Activated CD4-positive, alpha-beta memory T cell treated with anti-CD3 and anti-CD28 coated beads, Interleukin-2, amount 10 ng/mL, durations not matched to agents 7 days and 5 days (primary cell): ENCODE data around the gene LGALS1. TPM values are rescaled to one million over a fixed set of nuclear protein-coding genes. Genes with fewer than 3 reads are reported as not detected.

Source experiments
- CTCF ChIA-PET: fragments of 350-600 bp; sonication (Branson Sonifier 250); formaldehyde crosslinking; loops from one replicate; lab custom pipeline; 2021; ENCODE audit warnings: antibody characterized with exemption, inconsistent platforms; lab: Charles Lee
- POLR2A ChIA-PET: fragments of 350-600 bp; sonication (Branson Sonifier 250); formaldehyde crosslinking; loops from one replicate; lab custom pipeline; 2021; ENCODE audit warnings: antibody characterized with exemption; lab: Charles Lee
- DNase-seq: peaks from one replicate; pipeline ENCODE4 v3.0.0-alpha.2; 2020
- H3K27ac Mint-ChIP-seq: one replicate; pipeline ENCODE4 v1.8.0; 2021; ENCODE audit warnings: mild to moderate bottlenecking, mixed read lengths
- H3K27me3 Mint-ChIP-seq: one replicate; pipeline ENCODE4 v1.8.0; 2021; ENCODE audit warnings: mixed read lengths
- H3K36me3 Mint-ChIP-seq: one replicate; pipeline ENCODE4 v1.8.0; 2021; ENCODE audit warnings: low read depth, mixed read lengths
- H3K4me1 Mint-ChIP-seq: one replicate; pipeline ENCODE4 v1.8.0; 2021; ENCODE audit warnings: mixed read lengths
- H3K4me3 Mint-ChIP-seq: one replicate; pipeline ENCODE4 v1.8.0; 2021; ENCODE audit warnings: mild to moderate bottlenecking, mixed read lengths
- H3K9me3 Mint-ChIP-seq: one replicate; pipeline ENCODE4 v1.8.0; 2021; ENCODE audit warnings: mixed read lengths
- total RNA-seq, 2 experiments: library from RNA; stranded (reverse); gene quantifications; one replicate each; pipeline ENCODE4 v1.2.3, GENCODE V29; 2021

Gene LGALS1
- total RNA-seq, 2 experiments from 2014 or later, result 2,209 to 2,240 TPM

GRCh38 chr22:37665487-37665886 lies 9.9 kb upstream of the LGALS1 start:
- no peak overlapping the region for H3K4me3 Mint-ChIP-seq
- H3K4me1 Mint-ChIP-seq, result peaks cover 21% of the 10 kb centered on the region
- no peaks in the 10 kb centered on the region for H3K9me3 Mint-ChIP-seq
- peaks cover 19% of the 10 kb centered on the region for H3K36me3 Mint-ChIP-seq
- ChIA-PET POLR2A (interaction anchor here (15.9 kb wide), 1 partner anchor 10 kb away, joined by 244 read pairs; the partner anchor contains the start of gene LGALS1), CTCF (interaction anchor here (12.4 to 12.8 kb wide), 2 partner anchors 14 to 22 kb away, joined by 151 to 191 read pairs; partner anchors contain the start of gene LGALS1)
- no peaks in the 10 kb centered on the region for H3K27me3 Mint-ChIP-seq
- H3K27ac Mint-ChIP-seq, result no peak overlapping the region
- DNase-seq, result no peak

GRCh38 chr22:37669586-37669985 lies 5.8 kb upstream of the LGALS1 start:
- Mint-ChIP-seq H3K27me3 (no peaks in the 10 kb centered on the region), H3K36me3 (peaks cover 13% of the 10 kb centered on the region), H3K4me3 (no peak overlapping the region), H3K4me1 (peaks cover 33% of the 10 kb centered on the region), H3K9me3 (no peaks in the 10 kb centered on the region), H3K27ac (no peak overlapping the region)
- DNase-seq, result no peak
- ChIA-PET CTCF (interaction anchor here (0.7 to 6.0 kb wide), 4 partner anchors 12 to 62 kb away, joined by 3 to 38 read pairs (median 4); no protein-coding TSS in a partner anchor), POLR2A (interaction anchor here (1.0 to 12.9 kb wide), 2 partner anchors 9 to 44 kb away, joined by 3 to 244 read pairs; partner anchors contain the start of gene PDXP)

- Mint-ChIP-seq H3K36me3 (peaks cover 11% of the 10 kb centered on the region), H3K27ac (peak overlapping the region; percentile 26), H3K9me3 (no peaks in the 10 kb centered on the region), H3K4me3 (no peak overlapping the region), H3K27me3 (no peaks in the 10 kb centered on the region), H3K4me1 (peaks cover 40% of the 10 kb centered on the region)
- ChIA-PET POLR2A (interaction anchor here (1.2 to 12.9 kb wide), 5 partner anchors 9 to 38 kb away, joined by 3 to 244 read pairs (median 5); partner anchors contain the start of genes NOL12, PDXP and SH3BP1), CTCF (interaction anchor here (0.8 to 6.0 kb wide), 4 partner anchors 9 to 38 kb away, joined by 3 to 38 read pairs (median 14); no protein-coding TSS in a partner anchor)
- no peak for DNase-seq
Observed at GRCh38 chr22:37672206-37672919, 3.1 kb upstream of the LGALS1 start.

GRCh38 chr22:37672920-37673455 lies 2.4 kb upstream of the LGALS1 start:
- no peaks in the 10 kb centered on the region for H3K27me3 Mint-ChIP-seq
- ChIA-PET POLR2A (interaction anchor here (1.2 to 12.9 kb wide), 5 partner anchors 9 to 38 kb away, joined by 3 to 244 read pairs (median 5); partner anchors contain the start of genes NOL12, PDXP and SH3BP1), CTCF (interaction anchor here (1.4 to 12.2 kb wide), 4 partner anchors 8 to 36 kb away, joined by 3 to 191 read pairs (median 32); partner anchors contain the start of gene PDXP)
- H3K4me1 Mint-ChIP-seq, result peaks cover 45% of the 10 kb centered on the region
- H3K9me3 Mint-ChIP-seq, result no peaks in the 10 kb centered on the region
- peak overlapping the region; percentile 26 for H3K27ac Mint-ChIP-seq
- H3K4me3 Mint-ChIP-seq, result no peak overlapping the region
- DNase-seq, result no peak
- H3K36me3 Mint-ChIP-seq, result peaks cover 17% of the 10 kb centered on the region

- Mint-ChIP-seq H3K4me1 (peaks cover 49% of the 10 kb centered on the region), H3K9me3 (no peaks in the 10 kb centered on the region), H3K4me3 (peak overlapping the region; percentile 88), H3K36me3 (peaks cover 21% of the 10 kb centered on the region), H3K27ac (peak overlapping the region; percentile 99), H3K27me3 (no peaks in the 10 kb centered on the region)
- CTCF ChIA-PET, result interaction anchor here (0.5 to 13.4 kb wide), 5 partner anchors 9 to 106 kb away, joined by 3 to 301 read pairs (median 4); partner anchors contain the start of genes PDXP and SH3BP1
- POLR2A ChIA-PET, result interaction anchor here (1.2 to 12.9 kb wide), 8 partner anchors 11 to 189 kb away, joined by 3 to 244 read pairs (median 27); partner anchors contain the start of genes GGA1, NOL12, PDXP and SH3BP1
- no peak for DNase-seq
Observed at GRCh38 chr22:37674248-37674647, 1.2 kb upstream of the LGALS1 start.

- Mint-ChIP-seq H3K27me3 (no peaks in the 10 kb centered on the region), H3K4me3 (peak overlapping the region; percentile 88), H3K4me1 (peaks cover 57% of the 10 kb centered on the region), H3K9me3 (no peaks in the 10 kb centered on the region), H3K27ac (peak overlapping the region; percentile 99), H3K36me3 (peaks cover 32% of the 10 kb centered on the region)
- DNase-seq, result peak; percentile 40
- ChIA-PET POLR2A (interaction anchor here (1.0 to 12.9 kb wide), 9 partner anchors 9 to 68 kb away, joined by 3 to 244 read pairs (median 20); partner anchors contain the start of genes GGA1, NOL12, PDXP and SH3BP1), CTCF (interaction anchor here (1.1 to 13.4 kb wide), 6 partner anchors 10 to 109 kb away, joined by 3 to 301 read pairs (median 8); partner anchors contain the start of genes GGA1, NOL12, PDXP and SH3BP1)
Observed at GRCh38 chr22:37675930-37676735, 697 bp downstream of the LGALS1 start.

- Mint-ChIP-seq H3K36me3 (peaks cover 32% of the 10 kb centered on the region), H3K9me3 (no peaks in the 10 kb centered on the region), H3K4me1 (peaks cover 62% of the 10 kb centered on the region), H3K27ac (peak overlapping the region; percentile 99), H3K27me3 (no peaks in the 10 kb centered on the region), H3K4me3 (peak overlapping the region; percentile 88)
- DNase-seq, result peak; percentile 96
- ChIA-PET CTCF (interaction anchor here (1.0 to 13.4 kb wide), 5 partner anchors 15 to 68 kb away, joined by 3 to 301 read pairs (median 11); partner anchors contain the start of genes GGA1, PDXP and SH3BP1), POLR2A (interaction anchor here (0.6 to 12.9 kb wide), 9 partner anchors 8 to 631 kb away, joined by 3 to 244 read pairs (median 20); partner anchors contain the start of genes NOL12, PDXP and SH3BP1)
Observed at GRCh38 chr22:37676736-37677492, 1.5 kb downstream of the LGALS1 start.

GRCh38 chr22:37677493-37677974 lies 2.1 kb downstream of the LGALS1 start:
- Mint-ChIP-seq H3K9me3 (no peaks in the 10 kb centered on the region), H3K27ac (peak overlapping the region; percentile 99), H3K4me3 (peak overlapping the region; percentile 88), H3K36me3 (peaks cover 32% of the 10 kb centered on the region), H3K4me1 (peaks cover 55% of the 10 kb centered on the region), H3K27me3 (no peaks in the 10 kb centered on the region)
- ChIA-PET POLR2A (interaction anchor here (1.0 to 12.9 kb wide), 7 partner anchors 7 to 52 kb away, joined by 3 to 244 read pairs (median 34); partner anchors contain the start of genes NOL12, PDXP and SH3BP1), CTCF (interaction anchor here (1.0 to 13.4 kb wide), 4 partner anchors 15 to 50 kb away, joined by 3 to 301 read pairs (median 98); partner anchors contain the start of genes PDXP and SH3BP1)
- no peak for DNase-seq

- Mint-ChIP-seq H3K27ac (peak overlapping the region; percentile 76), H3K9me3 (no peaks in the 10 kb centered on the region), H3K4me1 (peaks cover 47% of the 10 kb centered on the region), H3K4me3 (no peak overlapping the region), H3K36me3 (peaks cover 32% of the 10 kb centered on the region), H3K27me3 (no peaks in the 10 kb centered on the region)
- ChIA-PET POLR2A (interaction anchor here (1.2 to 12.9 kb wide), 5 partner anchors 7 to 53 kb away, joined by 6 to 244 read pairs (median 59); partner anchors contain the start of genes NOL12, PDXP and SH3BP1), CTCF (interaction anchor here (1.1 to 13.4 kb wide), 3 partner anchors 16 to 41 kb away, joined by 4 to 301 read pairs (median 191); partner anchors contain the start of genes PDXP and SH3BP1)
- no peak for DNase-seq
Observed at GRCh38 chr22:37678372-37678771, 2.9 kb downstream of the LGALS1 start.

GRCh38 chr22:37679670-37680069 lies 4.2 kb downstream of the LGALS1 start:
- Mint-ChIP-seq H3K36me3 (peaks cover 32% of the 10 kb centered on the region), H3K27ac (peak overlapping the region; percentile 59), H3K4me3 (peak overlapping the region; percentile 45), H3K27me3 (no peaks in the 10 kb centered on the region), H3K4me1 (peaks cover 37% of the 10 kb centered on the region), H3K9me3 (no peaks in the 10 kb centered on the region)
- no peak for DNase-seq
- ChIA-PET POLR2A (interaction anchor here (0.7 to 12.9 kb wide), 6 partner anchors 19 to 1019 kb away, joined by 3 to 244 read pairs (median 14); partner anchors contain the start of genes PDXP and SH3BP1), CTCF (interaction anchor here (1.1 to 13.4 kb wide), 4 partner anchors 8 to 56 kb away, joined by 3 to 301 read pairs (median 108); partner anchors contain the start of genes PDXP and SH3BP1)
